HG03280 (cell line): ENCODE data around the gene TRIM50.
"Not testable (repeated sequence)": the region's sequence is repeated elsewhere in the genome, so short reads cannot be mapped to it uniquely, and the experiment has no call there.

Source experiments
- ATAC-seq: cut with Tn5 transposase; IDR thresholded peaks from one replicate; pipeline ENCODE4 v1.9.1; 2021; ENCODE audit warnings: mild to moderate bottlenecking, moderate library complexity; ENCODE audit not compliant: unreplicated experiment

Gene TRIM50

GRCh38 chr7:73316521-73316920 is 11.4 kb downstream of the TRIM50 start:
- no peak for ATAC-seq

GRCh38 chr7:73314271-73314670 is 13.6 kb downstream of the TRIM50 start:
- no peak for ATAC-seq

GRCh38 chr7:73313521-73313906 is 14.4 kb downstream of the TRIM50 start:
- no peak for ATAC-seq

- no peak for ATAC-seq
Observed at GRCh38 chr7:73312831-73313520, 14.9 kb downstream of the TRIM50 start.

DNA sequence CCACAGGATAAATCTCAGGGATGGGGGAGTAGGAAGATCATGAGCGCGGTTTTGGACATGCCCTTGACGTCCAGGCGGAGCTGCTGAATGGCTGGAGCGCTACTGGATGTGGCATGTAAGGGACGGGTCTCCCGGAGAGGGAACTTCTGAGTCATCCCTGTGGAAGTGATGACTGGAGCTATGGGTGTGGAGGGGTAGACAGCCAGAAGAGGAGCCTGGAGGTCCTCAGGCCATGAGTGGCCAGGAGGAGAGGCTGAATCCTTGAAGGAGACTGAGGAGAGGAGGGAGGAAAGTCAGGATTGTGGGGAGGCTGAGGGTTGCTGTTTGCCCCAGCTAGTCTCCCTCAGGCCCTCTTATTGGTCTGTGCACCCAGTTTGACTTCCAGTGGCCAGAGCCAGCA is 16.5 kb downstream of the TRIM50 start:
- ATAC-seq = not testable (repeated sequence)

GRCh38 chr7:73308665-73309214 is 19.1 kb downstream of the TRIM50 start, which contains the start of gene NSUN5:
TSS of gene NSUN5 (minus strand) at chr7:73308826. CDS start at chr7:73308790, 36 bp downstream.
- peak; percentile 86 for ATAC-seq

DNA sequence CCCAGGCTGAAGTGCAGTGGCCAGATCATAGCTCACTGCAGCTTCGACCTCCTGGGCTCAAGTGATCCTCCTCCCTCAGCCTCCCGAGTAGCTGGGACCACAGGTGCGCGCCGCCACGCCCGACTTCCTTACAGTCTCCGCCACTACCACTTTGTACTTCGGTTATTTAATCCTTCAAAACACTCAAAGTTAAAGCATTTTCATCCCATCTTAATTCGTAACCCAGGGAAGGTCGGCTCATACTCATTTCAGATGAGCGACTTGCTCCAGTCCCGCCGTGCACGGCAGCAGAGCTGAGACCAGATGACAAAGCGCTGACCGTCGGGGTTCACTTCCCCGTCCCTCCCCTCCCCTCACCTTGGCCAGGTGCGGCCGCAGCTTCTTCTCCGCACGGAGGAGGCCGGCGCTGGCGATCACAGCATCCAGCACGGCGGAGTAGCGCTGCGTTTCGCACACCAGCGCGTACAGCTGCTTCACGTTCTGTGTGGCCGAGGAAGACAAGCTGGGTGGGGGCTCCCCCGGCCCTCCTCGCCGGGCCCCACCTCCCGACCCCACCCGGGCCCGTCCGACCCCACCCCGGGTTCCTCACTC is 19.7 kb downstream of the TRIM50 start:
- ATAC-seq = peak; percentile 53

DNA sequence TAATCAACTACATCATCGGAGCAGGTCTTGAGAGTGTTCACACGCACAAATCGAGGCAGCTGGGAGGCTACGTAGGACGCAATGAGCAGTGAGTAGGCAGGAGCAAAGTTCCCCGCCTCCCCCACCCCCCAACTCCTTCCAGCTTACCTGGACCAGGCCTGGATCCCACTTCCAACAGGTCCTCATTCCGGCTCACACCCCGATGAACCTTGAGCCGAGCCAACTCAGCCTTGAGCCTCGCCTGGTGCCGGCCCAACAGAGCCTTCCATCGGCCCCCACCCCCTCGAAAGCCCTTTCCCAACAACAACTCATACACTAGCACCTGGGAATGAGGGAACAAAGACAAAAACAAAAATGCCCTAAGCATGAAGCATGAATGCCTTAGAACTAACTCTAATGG is 20.4 kb downstream of the TRIM50 start:
- no peak for ATAC-seq

DNA sequence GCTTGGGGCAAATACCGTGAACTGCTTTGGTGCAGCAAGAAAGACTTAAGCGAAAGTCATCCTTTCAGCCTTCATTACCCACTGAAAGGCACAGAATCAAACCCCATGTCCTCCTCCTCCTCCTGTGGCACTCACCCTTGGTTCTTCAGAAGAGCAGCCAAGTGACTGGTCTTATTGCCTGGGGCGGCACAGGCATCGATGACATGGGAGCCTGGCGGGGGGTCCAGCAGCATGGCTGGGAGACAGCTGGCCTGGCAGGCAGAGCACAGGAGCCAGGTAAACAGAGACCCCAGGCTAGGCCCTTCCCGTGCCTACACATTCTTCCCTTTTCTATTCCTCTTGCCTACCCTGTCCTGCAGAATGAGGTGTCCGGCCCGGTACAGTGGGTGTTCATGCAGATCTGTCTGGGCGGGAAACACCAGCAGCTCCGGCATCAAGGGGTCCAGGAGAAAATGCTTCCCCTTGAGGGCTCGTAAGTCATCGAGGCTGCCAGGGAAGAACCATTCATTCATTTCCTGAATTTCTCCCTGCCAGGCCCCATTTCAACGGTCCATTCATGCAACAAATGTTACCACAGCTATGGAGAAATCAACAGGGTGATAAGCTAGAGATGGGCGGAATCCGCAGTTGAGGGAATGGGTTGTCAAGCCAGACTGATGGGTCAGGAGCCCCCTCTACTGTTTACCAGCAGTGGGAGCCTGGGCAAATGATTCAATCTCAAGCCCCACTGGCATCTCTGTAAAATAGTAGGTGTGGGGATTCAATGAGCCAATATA is 23.1 kb downstream of the TRIM50 start:
- not testable (repeated sequence) for ATAC-seq

GRCh38 chr7:73304071-73304470 is 23.8 kb downstream of the TRIM50 start:
- no peak for ATAC-seq

- ATAC-seq = no peak
Observed at GRCh38 chr7:73303546-73303945, 24.3 kb downstream of the TRIM50 start.

DNA sequence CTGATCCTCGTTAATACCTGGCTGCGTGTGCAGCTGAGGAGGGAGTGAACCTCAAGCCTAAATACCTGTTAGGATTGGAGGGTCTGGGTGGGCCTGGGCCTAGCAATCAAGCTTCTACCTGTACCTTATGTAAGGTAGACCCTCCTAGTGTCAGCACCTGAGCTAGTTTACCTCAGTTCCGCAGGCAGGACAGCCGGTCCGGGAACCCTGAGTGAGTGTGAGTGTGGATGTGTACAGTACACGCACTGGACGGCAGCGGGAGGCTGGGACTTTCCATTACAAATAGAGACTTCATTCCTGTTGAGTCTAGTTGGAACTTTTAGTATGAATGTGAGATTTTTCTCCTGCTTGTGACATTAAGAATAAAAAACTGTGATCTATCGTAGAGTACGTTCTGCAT is 25.0 kb downstream of the TRIM50 start:
- ATAC-seq = not testable (repeated sequence)

DNA sequence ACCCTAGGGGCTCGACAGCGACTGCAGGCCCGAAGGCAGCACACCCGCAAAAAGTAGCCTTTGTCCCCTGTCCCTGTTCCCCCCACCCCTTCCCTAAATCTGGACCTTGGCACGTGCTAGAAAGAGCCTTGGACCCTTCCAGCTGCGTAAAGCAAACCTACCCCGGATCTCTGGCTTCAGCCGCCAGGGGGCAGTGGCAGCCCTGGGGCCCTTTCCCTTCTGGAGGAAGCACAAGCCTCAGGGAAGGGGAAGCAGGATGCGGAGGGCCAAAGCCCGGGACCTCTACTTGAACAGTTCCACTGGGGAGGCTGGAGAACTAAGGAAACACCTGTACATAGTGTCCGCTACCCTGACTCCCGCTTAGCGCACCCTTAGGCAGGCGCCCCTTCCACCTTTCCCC is 26.8 kb downstream of the TRIM50 start:
- ATAC-seq = not testable (repeated sequence)

- not testable (repeated sequence) for ATAC-seq
Observed at GRCh38 chr7:73299812-73300211, 28.1 kb downstream of the TRIM50 start.

GRCh38 chr7:73297706-73298105 is 30.2 kb downstream of the TRIM50 start:
- ATAC-seq = not testable (repeated sequence)

GRCh38 chr7:73297235-73297634 is 30.6 kb downstream of the TRIM50 start:
- not testable (repeated sequence) for ATAC-seq

GRCh38 chr7:73277210-73277609 is 50.7 kb downstream of the TRIM50 start:
- ATAC-seq = not testable (repeated sequence)

DNA sequence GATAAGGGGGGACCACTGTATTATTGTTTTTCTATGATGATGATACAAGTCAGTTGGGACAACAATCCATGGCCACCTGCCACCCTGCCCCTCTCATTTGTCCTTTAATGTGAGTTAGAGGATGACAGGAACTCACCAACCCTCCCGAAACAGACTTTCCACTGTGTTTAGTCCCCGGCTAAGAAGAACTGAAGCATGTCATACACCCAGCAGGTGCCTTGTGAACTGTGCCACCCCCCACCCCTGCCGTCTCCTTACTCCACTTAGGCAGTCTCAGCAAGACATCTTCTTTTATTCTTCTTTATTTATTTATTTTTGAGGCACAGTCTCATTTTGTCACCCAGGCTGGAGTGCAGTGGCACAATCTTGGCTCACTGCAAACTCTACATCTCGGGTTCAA is 60.1 kb downstream of the TRIM50 start:
- not testable (repeated sequence) for ATAC-seq

DNA sequence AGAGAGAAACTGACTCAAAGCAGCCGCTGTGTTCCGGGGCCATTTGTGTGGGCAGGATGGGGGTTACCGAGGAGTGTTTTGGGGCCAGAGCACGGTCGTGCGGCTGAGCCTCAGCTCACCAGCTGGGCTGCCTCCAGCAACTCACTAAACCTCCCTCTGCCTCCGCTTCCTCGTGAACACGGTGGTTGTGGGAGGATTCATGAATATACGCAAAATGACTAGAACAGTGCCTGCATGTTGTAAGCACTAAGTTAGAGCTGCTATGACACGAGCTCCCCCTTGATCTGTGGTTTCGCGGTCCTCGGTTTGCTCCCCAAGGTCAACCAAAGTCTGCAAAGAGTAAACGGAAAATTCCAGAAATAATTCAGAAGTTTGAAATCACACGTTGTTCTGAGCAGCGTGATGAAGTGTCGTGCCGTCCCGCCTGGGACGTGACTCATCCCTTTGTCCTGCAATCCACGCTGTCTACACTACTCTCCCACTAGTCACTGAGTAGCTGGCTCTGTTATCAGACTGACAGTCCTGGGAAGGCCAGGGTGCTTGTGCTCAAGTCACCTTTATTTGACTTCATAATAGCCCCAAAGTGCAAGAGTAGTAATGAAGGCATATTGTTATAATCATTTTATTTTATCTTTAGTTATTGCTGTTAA is 61.0 kb downstream of the TRIM50 start:
- ATAC-seq = peak; percentile 78
